ENCODE measurements around the gene CCR1. TPM values are rescaled to one million over a fixed set of nuclear protein-coding genes. Genes with fewer than 3 reads are reported as not detected.

The CCR1 gene
- polyA plus RNA-seq, 1 of the 3 experiments (the other 2 are of a cell fraction): not detected

GRCh38 chr3:46168583-46169345 lies 39.3 kb downstream of the CCR1 start:
- Histone ChIP-seq H3K4me2 (no peak overlapping the region), H3K9me3 (no peaks in the 10 kb centered on the region), H3K79me2 (ENCODE audit: insufficient read depth) (no peaks in the 10 kb centered on the region), H3K9me2 (no peaks in the 10 kb centered on the region), H2AFZ (ENCODE audit: low read depth) (no peak overlapping the region), H3F3A (replicated peaks; ENCODE audit: insufficient read depth) (no peaks in the 10 kb centered on the region), H3K4me1 (ENCODE audit: control insufficient read depth in 1 of 2, insufficient read depth in 2 of 2, low read depth in 1 of 2, low read length in 1 of 2) (no peaks in the 10 kb centered on the region), H3K27ac (ENCODE audit: low read depth in 2 of 2, low read length in 1 of 2) (no peak overlapping the region), H4K20me1 (ENCODE audit: insufficient read depth) (no peaks in the 10 kb centered on the region), H3K36me3 (replicated peaks in 1 of 2; ENCODE audit: control insufficient read depth in 1 of 2, insufficient read depth in 2 of 2, low read length in 1 of 2) (no peaks in the 10 kb centered on the region), H3K27me3 (ENCODE audit: insufficient read depth) (no peaks in the 10 kb centered on the region), H3K4me3 (ENCODE audit: low read depth in 2 of 2, low read length in 1 of 2) (no peak overlapping the region), H3K9ac (no peak overlapping the region)
- CTCF ChIA-PET: interaction anchor here (0.7 kb wide), 1 partner anchor 90 kb away, joined by 3 read pairs; no protein-coding TSS in a partner anchor
- DNase-seq: no peak
- POLR2A ChIA-PET: no interaction called here
- 4% methylated on average over 2 of the region's 2 CpGs for WGBS (ENCODE audit: low lambda C conversion rate)
- TF ChIP-seq GABPA (IDR thresholded peaks at IDR 0.05; ENCODE audit: low read depth): no peak
- TF ChIP-seq RCOR1 (IDR thresholded peaks at IDR 0.05; ENCODE audit: low read length): no peak
- no peak for TF ChIP-seq NFIC (IDR thresholded peaks at IDR 0.05; ENCODE audit: borderline replicate concordance)
- no peak for TF ChIP-seq JUND (IDR thresholded peaks at IDR 0.05)
- TF ChIP-seq IRF3 (IDR thresholded peaks at IDR 0.05; ENCODE audit: low read depth, low read length): no peak
- TF ChIP-seq SMC3 (IDR thresholded peaks at IDR 0.05; ENCODE audit: low read depth, low read length): no peak
- no peak for TF ChIP-seq MEF2A (IDR thresholded peaks at IDR 0.05; ENCODE audit: borderline replicate concordance, low read depth)
- TF ChIP-seq REST (IDR thresholded peaks at IDR 0.05; ENCODE audit: low read depth, low read length): no peak
- no peak for TF ChIP-seq YY1 (IDR thresholded peaks at IDR 0.05; ENCODE audit: low read depth)
- no peak for TF ChIP-seq USF2 (IDR thresholded peaks at IDR 0.05; ENCODE audit: borderline replicate concordance, low read depth, low read length)
- no peak for TF ChIP-seq TAF1 (IDR thresholded peaks at IDR 0.05; ENCODE audit: borderline replicate concordance, low read depth, low read length)
- no peak for TF ChIP-seq CHD2 (IDR thresholded peaks at IDR 0.05; ENCODE audit: low read length, partially characterized antibody)
- no peak for TF ChIP-seq TCF12 (IDR thresholded peaks at IDR 0.05)
- no peak for TF ChIP-seq PBX3 (IDR thresholded peaks at IDR 0.05)

Measured in SK-N-SH (cell line).